Prostate gland (tissue), 2 donors: ENCODE results near the gene COQ10B.

Experiments
- POLR2A ChIP-seq: fragments of 450-650 bp; IDR thresholded peaks from one replicate; pipeline ENCODE4 v1.6.1; 2016; ENCODE audit warnings: antibody characterized with exemption, mild to moderate bottlenecking
- TF ChIP-seq, protein P1 (sequence below), 4 experiments: fragments of 200-600 bp in 2 of 4; fragments of 450-650 bp in 2 of 4; sonication (generic) in 2 of 4; IDR thresholded peaks; 1 replicate in 3 of 4; 2 replicates in 1 of 4; pipeline ENCODE4 v1.5.1; 2016 to 2019; ENCODE audit warnings: antibody characterized with exemption in 4 of 4, mild to moderate bottlenecking in 2 of 4, moderate library complexity in 2 of 4

DNA sequence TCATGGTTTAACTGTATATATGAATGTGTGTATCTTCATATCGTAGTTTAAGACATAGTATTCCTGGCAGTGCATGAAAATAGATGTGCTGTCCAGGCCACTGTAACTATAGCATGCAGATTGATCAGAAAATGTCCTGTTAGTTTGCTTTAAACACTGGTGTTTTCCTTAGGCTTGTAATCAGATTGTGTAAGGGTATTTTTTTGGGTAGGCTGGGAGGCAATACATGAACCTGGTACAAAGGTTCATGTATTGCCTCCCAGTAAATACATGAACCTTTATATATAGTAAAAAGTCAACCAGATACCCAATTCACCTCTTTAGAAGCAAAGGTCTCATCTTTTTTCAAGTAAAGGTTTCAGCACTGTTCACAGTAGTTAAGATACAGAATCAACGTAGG, 1.6 kb downstream of the COQ10B start:
- TF ChIP-seq, protein P1, sequence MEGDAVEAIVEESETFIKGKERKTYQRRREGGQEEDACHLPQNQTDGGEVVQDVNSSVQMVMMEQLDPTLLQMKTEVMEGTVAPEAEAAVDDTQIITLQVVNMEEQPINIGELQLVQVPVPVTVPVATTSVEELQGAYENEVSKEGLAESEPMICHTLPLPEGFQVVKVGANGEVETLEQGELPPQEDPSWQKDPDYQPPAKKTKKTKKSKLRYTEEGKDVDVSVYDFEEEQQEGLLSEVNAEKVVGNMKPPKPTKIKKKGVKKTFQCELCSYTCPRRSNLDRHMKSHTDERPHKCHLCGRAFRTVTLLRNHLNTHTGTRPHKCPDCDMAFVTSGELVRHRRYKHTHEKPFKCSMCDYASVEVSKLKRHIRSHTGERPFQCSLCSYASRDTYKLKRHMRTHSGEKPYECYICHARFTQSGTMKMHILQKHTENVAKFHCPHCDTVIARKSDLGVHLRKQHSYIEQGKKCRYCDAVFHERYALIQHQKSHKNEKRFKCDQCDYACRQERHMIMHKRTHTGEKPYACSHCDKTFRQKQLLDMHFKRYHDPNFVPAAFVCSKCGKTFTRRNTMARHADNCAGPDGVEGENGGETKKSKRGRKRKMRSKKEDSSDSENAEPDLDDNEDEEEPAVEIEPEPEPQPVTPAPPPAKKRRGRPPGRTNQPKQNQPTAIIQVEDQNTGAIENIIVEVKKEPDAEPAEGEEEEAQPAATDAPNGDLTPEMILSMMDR (IDR thresholded peaks at IDR 0.05), result no peak
- TF ChIP-seq POLR2A, result no peak
